Nephron progenitor cell (in vitro differentiated cells): ENCODE measurements around the gene WDR48.

ENCODE experiments used
- DNase-seq: peaks from one replicate; pipeline ENCODE4 v3.0.0; 2021
- H3K27ac Mint-ChIP-seq: 2 replicates; pipeline ENCODE4 v1.8.0; 2021; ENCODE audit warnings: mild to moderate bottlenecking, moderate library complexity, mixed read lengths
- H3K27me3 Mint-ChIP-seq: 2 replicates; pipeline ENCODE4 v1.8.0; 2021; ENCODE audit warnings: mild to moderate bottlenecking, low read depth, mixed read lengths; ENCODE audit not compliant: poor library complexity
- H3K36me3 Mint-ChIP-seq: 2 replicates; pipeline ENCODE4 v1.8.0; 2021; ENCODE audit warnings: low read depth, mixed read lengths
- H3K4me1 Mint-ChIP-seq: 2 replicates; pipeline ENCODE4 v1.8.0; 2021; ENCODE audit warnings: mixed read lengths
- H3K4me3 Mint-ChIP-seq: 2 replicates; pipeline ENCODE4 v1.8.0; 2021; ENCODE audit warnings: mild to moderate bottlenecking, moderate library complexity, mixed read lengths
- H3K9me3 Mint-ChIP-seq: 2 replicates; pipeline ENCODE4 v1.8.0; 2021; ENCODE audit warnings: mild to moderate bottlenecking, moderate library complexity, mixed read lengths
- TF ChIP-seq, protein P1 (sequence below): fragments of 200-600 bp; sonication (generic); IDR thresholded peaks from 2 replicates; pipeline ENCODE4 v1.5.0; 2021; ENCODE audit warnings: antibody characterized with exemption

The WDR48 gene

DNA sequence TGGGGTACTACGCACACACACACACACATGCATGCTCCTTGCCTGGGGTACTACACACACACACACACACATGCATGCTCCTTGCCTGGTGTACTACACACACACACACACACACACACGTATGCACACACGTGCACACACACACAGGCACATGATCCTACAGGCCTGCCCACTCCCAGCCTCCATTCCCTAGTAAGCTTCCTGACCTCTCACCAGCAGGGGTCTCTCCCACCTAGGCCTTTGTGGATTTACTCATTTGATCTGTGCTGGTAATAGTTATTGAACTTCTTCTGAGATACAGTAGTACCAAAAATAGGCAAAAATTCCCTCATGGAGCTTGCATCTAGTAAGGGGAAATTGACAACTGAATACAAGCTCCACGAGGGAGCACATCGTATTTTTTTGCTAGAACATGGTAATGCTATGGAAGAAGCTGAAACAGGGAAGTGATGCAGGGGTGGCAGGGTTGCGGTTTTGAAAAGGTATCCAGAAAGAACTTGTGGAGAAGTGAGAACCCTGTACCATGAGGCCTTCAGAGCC is 74.8 kb downstream of the WDR48 start:
- H3K9me3 Mint-ChIP-seq: no peaks in the 10 kb centered on the region
- H3K27me3 Mint-ChIP-seq: no peaks in the 10 kb centered on the region
- H3K4me3 Mint-ChIP-seq: no peak overlapping the region
- peaks cover 9% of the 10 kb centered on the region for H3K36me3 Mint-ChIP-seq
- peaks cover 54% of the 10 kb centered on the region for H3K4me1 Mint-ChIP-seq
- DNase-seq: peak; percentile 38
- H3K27ac Mint-ChIP-seq: no peak overlapping the region
- TF ChIP-seq, protein P1, sequence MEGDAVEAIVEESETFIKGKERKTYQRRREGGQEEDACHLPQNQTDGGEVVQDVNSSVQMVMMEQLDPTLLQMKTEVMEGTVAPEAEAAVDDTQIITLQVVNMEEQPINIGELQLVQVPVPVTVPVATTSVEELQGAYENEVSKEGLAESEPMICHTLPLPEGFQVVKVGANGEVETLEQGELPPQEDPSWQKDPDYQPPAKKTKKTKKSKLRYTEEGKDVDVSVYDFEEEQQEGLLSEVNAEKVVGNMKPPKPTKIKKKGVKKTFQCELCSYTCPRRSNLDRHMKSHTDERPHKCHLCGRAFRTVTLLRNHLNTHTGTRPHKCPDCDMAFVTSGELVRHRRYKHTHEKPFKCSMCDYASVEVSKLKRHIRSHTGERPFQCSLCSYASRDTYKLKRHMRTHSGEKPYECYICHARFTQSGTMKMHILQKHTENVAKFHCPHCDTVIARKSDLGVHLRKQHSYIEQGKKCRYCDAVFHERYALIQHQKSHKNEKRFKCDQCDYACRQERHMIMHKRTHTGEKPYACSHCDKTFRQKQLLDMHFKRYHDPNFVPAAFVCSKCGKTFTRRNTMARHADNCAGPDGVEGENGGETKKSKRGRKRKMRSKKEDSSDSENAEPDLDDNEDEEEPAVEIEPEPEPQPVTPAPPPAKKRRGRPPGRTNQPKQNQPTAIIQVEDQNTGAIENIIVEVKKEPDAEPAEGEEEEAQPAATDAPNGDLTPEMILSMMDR: peak; percentile 40

DNA sequence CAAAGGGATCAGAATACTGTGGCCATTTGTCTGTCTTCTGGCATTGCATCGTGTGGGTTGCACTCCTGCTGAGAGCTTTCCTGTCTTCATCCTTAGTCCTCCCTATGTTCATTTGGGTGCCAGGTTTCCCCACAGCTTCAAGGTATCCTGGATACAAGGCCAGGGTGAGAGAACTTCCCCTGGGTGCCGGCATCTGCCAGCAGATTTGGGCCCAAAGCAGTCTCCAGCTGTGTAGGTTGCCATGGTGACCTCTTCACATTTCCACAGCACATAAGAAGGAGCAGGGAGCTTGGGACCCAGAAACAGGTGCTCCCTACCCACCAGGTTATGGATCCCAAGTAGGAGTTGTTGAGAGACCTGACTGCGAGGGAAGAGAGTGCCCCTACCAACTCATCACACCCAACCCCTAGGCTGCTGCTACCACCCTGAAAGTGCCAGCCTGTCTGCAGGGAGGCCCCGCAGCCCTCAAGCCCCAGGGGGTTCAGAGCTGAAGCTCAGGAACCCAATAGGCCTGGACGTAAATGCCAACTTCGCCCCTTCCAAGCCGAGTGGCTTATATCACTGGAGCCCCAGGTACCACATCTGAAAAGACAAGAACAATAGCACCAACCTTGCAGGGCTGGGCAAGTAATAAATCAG is 75.6 kb downstream of the WDR48 start:
- TF ChIP-seq, protein P1: no peak
- Mint-ChIP-seq H3K27ac (no peak overlapping the region), H3K27me3 (no peaks in the 10 kb centered on the region), H3K9me3 (no peaks in the 10 kb centered on the region), H3K4me1 (peaks cover 47% of the 10 kb centered on the region), H3K36me3 (peaks cover 8% of the 10 kb centered on the region), H3K4me3 (no peak overlapping the region)
- no peak for DNase-seq

DNA sequence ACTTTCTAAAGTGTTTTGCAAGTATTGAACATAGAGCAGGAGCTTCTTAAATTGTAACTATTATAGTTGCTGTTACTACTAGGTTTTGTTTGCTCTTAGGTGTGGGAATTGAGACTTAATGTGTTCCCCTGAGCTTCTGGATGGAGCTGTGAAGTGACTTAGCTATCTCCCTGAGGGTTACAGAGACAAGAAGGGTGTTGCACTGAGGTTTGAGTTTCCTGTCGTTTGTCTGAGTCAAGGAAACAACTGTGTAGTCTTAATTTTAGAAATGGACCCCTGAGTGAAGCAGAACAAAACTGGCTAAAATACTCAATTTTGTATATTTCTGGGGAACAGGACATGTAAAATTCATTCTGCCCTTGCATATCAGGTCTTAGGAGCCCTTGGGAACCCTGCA is 76.1 kb downstream of the WDR48 start:
- H3K4me1 Mint-ChIP-seq: peaks cover 41% of the 10 kb centered on the region
- no peak for DNase-seq
- no peak overlapping the region for H3K27ac Mint-ChIP-seq
- peaks cover 10% of the 10 kb centered on the region for H3K36me3 Mint-ChIP-seq
- no peaks in the 10 kb centered on the region for H3K9me3 Mint-ChIP-seq
- H3K4me3 Mint-ChIP-seq: no peak overlapping the region
- TF ChIP-seq, protein P1: no peak
- H3K27me3 Mint-ChIP-seq: no peaks in the 10 kb centered on the region

DNA sequence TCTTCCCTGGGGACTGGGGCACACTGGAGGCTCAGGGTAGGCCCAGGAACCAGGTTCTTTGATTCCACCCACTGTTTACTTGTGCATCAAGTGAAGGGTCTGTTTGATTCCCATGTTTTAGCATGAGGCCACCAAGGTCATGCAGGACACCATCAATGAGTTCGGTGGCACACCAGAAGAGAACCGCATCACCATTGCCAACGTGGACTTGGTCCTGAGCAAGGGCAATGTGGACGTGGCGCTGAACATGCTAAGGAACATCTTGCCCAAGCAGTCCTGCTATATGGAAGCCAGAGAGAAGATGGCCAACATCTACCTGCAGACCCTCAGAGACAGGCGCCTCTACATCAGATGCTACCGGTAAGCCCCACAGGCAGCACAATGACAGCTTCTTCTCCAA is 77.1 kb downstream of the WDR48 start:
- TF ChIP-seq, protein P1: no peak
- Mint-ChIP-seq H3K4me1 (peaks cover 39% of the 10 kb centered on the region), H3K36me3 (peaks cover 10% of the 10 kb centered on the region), H3K27ac (no peak overlapping the region), H3K9me3 (no peaks in the 10 kb centered on the region), H3K27me3 (no peaks in the 10 kb centered on the region), H3K4me3 (no peak overlapping the region)
- no peak for DNase-seq

DNA sequence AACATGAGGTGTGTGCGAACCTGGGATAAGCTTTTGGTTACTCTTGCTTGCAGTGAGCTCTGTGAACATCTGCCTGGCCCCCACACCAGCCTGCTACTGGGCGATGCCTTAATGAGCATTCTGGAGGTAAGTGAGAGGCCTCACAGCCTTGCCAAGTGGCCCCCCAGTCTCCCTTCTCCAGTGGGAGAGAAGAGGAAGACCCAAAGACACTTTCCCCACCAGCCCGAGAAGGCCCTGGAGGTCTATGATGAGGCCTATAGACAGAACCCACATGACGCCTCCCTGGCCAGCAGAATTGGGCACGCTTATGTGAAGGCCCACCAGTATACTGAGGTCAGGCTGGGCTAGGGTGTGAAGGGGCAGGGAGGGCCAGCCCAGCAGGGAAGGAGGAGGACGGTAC is 78.2 kb downstream of the WDR48 start:
- DNase-seq: no peak
- H3K36me3 Mint-ChIP-seq: peaks cover 10% of the 10 kb centered on the region
- no peaks in the 10 kb centered on the region for H3K9me3 Mint-ChIP-seq

More for the DNA sequence above, 78.2 kb downstream of the WDR48 start:
- Mint-ChIP-seq H3K4me1 (peaks cover 39% of the 10 kb centered on the region), H3K27me3 (no peaks in the 10 kb centered on the region), H3K4me3 (no peak overlapping the region), H3K27ac (no peak overlapping the region)
- TF ChIP-seq, protein P1: no peak
